H1 (cell line): Measurements from ENCODE around the gene CCNE1. TPM values are rescaled to one million over a fixed set of nuclear protein-coding genes. Genes with fewer than 3 reads are reported as not detected.
A peak's percentile ranks its signal among the peaks of the same experiment; 100 is the strongest.

ENCODE experiments used
- CEBPB ChIP-seq: IDR thresholded peaks from 2 replicates; pipeline ENCODE4 v1.6.1; 2012; ENCODE audit warnings: low read depth, low read length
- CREB1 ChIP-seq: IDR thresholded peaks from 2 replicates; pipeline ENCODE4 v1.6.1; 2012; ENCODE audit warnings: inconsistent platforms
- GTF2F1 ChIP-seq: IDR thresholded peaks from 2 replicates; pipeline ENCODE4 v1.6.1; 2012; ENCODE audit warnings: low read depth, low read length, improper control_type of control experiment, borderline replicate concordance
- HDAC6 ChIP-seq: IDR thresholded peaks from one replicate; pipeline ENCODE4 v1.7.1; 2012; ENCODE audit warnings: low read depth, mild to moderate bottlenecking, inconsistent platforms, low read length, moderate library complexity
- KDM5A ChIP-seq: fragments of 200-600 bp; IDR thresholded peaks from 2 replicates; pipeline ENCODE4 v1.7.1; 2012; ENCODE audit warnings: mild to moderate bottlenecking, low read length, inconsistent platforms, mixed read lengths
- RAD21 ChIP-seq, 2 experiments: IDR thresholded peaks in 1 of 2; conservative IDR thresholded peaks in 1 of 2; 2 replicates each; pipeline ENCODE4 v1.6.1; 2011; ENCODE audit warnings: low read depth in 2 of 2, low read length in 2 of 2, improper control_type of control experiment in 1 of 2, inconsistent platforms in 1 of 2, mild to moderate bottlenecking in 1 of 2, moderate library complexity in 1 of 2
- RBBP5 ChIP-seq: IDR thresholded peaks from 2 replicates; pipeline ENCODE4 v1.7.1; 2012; ENCODE audit warnings: low read depth, mild to moderate bottlenecking, inconsistent platforms, low read length, moderate library complexity, borderline replicate concordance
- RFX5 ChIP-seq: IDR thresholded peaks from 2 replicates; pipeline ENCODE4 v1.6.1; 2011; ENCODE audit warnings: low read depth, low read length, improper control_type of control experiment, borderline replicate concordance
- TBP ChIP-seq: IDR thresholded peaks from 2 replicates; pipeline ENCODE4 v1.6.1; 2011; ENCODE audit warnings: low read depth, low read length, improper control_type of control experiment
- YY1 ChIP-seq: IDR thresholded peaks from 2 replicates; pipeline ENCODE4 v1.6.1; 2011; ENCODE audit warnings: low read depth, mild to moderate bottlenecking, low read length
- polyA plus RNA-seq, 7 experiments: library from polyadenylated mRNA; depleted of rRNA in 3 of 7; stranded (reverse) in 5 of 7; unstranded in 2 of 7; fragments of >200 nt in 5 of 7; fragments of 200-250 nt in 2 of 7; gene quantifications; 1 replicate in 5 of 7; 2 replicates in 1 of 7; 4 replicates in 1 of 7; pipeline versions ENCODE4 v1.2.1 to v1.2.3, GENCODE V29; 2011 to 2013; ENCODE audit warnings: missing spikeins in 2 of 7, mixed read lengths in 2 of 7
- total RNA-seq: library from RNA; stranded (reverse); fragmentation: NEBNext Ultra II Directional; extraction: Animal tissue kit (Norgen Biotek cat#: 25700); gene quantifications from 2 replicates; pipeline ENCODE4 v1.2.1, GENCODE V29; 2021
- TF ChIP-seq, protein P1 (sequence below): fragments of 300-600 bp; sonication (generic); IDR thresholded peaks from 2 replicates; pipeline ENCODE4 v1.7.1; 2012; ENCODE audit warnings: low read length, moderate library complexity, mild to moderate bottlenecking, inconsistent platforms; ENCODE audit not compliant: insufficient replicate concordance

CCNE1 gene
- total and polyA plus RNA-seq, 2 of the 8 experiments (the other 6 are each of a cell fraction or from before 2014, with no cell fraction given): 43.2 to 44.6 TPM

- no peak for TF ChIP-seq KDM5A
- TF ChIP-seq CREB1: peak; percentile 57
- TF ChIP-seq RBBP5: no peak
- TF ChIP-seq, protein P1, sequence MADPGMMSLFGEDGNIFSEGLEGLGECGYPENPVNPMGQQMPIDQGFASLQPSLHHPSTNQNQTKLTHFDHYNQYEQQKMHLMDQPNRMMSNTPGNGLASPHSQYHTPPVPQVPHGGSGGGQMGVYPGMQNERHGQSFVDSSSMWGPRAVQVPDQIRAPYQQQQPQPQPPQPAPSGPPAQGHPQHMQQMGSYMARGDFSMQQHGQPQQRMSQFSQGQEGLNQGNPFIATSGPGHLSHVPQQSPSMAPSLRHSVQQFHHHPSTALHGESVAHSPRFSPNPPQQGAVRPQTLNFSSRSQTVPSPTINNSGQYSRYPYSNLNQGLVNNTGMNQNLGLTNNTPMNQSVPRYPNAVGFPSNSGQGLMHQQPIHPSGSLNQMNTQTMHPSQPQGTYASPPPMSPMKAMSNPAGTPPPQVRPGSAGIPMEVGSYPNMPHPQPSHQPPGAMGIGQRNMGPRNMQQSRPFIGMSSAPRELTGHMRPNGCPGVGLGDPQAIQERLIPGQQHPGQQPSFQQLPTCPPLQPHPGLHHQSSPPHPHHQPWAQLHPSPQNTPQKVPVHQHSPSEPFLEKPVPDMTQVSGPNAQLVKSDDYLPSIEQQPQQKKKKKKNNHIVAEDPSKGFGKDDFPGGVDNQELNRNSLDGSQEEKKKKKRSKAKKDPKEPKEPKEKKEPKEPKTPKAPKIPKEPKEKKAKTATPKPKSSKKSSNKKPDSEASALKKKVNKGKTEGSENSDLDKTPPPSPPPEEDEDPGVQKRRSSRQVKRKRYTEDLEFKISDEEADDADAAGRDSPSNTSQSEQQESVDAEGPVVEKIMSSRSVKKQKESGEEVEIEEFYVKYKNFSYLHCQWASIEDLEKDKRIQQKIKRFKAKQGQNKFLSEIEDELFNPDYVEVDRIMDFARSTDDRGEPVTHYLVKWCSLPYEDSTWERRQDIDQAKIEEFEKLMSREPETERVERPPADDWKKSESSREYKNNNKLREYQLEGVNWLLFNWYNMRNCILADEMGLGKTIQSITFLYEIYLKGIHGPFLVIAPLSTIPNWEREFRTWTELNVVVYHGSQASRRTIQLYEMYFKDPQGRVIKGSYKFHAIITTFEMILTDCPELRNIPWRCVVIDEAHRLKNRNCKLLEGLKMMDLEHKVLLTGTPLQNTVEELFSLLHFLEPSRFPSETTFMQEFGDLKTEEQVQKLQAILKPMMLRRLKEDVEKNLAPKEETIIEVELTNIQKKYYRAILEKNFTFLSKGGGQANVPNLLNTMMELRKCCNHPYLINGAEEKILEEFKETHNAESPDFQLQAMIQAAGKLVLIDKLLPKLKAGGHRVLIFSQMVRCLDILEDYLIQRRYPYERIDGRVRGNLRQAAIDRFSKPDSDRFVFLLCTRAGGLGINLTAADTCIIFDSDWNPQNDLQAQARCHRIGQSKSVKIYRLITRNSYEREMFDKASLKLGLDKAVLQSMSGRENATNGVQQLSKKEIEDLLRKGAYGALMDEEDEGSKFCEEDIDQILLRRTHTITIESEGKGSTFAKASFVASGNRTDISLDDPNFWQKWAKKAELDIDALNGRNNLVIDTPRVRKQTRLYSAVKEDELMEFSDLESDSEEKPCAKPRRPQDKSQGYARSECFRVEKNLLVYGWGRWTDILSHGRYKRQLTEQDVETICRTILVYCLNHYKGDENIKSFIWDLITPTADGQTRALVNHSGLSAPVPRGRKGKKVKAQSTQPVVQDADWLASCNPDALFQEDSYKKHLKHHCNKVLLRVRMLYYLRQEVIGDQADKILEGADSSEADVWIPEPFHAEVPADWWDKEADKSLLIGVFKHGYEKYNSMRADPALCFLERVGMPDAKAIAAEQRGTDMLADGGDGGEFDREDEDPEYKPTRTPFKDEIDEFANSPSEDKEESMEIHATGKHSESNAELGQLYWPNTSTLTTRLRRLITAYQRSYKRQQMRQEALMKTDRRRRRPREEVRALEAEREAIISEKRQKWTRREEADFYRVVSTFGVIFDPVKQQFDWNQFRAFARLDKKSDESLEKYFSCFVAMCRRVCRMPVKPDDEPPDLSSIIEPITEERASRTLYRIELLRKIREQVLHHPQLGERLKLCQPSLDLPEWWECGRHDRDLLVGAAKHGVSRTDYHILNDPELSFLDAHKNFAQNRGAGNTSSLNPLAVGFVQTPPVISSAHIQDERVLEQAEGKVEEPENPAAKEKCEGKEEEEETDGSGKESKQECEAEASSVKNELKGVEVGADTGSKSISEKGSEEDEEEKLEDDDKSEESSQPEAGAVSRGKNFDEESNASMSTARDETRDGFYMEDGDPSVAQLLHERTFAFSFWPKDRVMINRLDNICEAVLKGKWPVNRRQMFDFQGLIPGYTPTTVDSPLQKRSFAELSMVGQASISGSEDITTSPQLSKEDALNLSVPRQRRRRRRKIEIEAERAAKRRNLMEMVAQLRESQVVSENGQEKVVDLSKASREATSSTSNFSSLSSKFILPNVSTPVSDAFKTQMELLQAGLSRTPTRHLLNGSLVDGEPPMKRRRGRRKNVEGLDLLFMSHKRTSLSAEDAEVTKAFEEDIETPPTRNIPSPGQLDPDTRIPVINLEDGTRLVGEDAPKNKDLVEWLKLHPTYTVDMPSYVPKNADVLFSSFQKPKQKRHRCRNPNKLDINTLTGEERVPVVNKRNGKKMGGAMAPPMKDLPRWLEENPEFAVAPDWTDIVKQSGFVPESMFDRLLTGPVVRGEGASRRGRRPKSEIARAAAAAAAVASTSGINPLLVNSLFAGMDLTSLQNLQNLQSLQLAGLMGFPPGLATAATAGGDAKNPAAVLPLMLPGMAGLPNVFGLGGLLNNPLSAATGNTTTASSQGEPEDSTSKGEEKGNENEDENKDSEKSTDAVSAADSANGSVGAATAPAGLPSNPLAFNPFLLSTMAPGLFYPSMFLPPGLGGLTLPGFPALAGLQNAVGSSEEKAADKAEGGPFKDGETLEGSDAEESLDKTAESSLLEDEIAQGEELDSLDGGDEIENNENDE: no peak
- no peak for TF ChIP-seq RFX5
- TF ChIP-seq YY1: no peak
- TF ChIP-seq TBP: peak; percentile 51; the same call in 1 of the 2 replicates
- TF ChIP-seq HDAC6: no peak
- TF ChIP-seq GTF2F1: no peak
- no peak for TF ChIP-seq CEBPB
- TF ChIP-seq RAD21 (IDR thresholded peaks at IDR 0.05 in 1 of 2, conservative IDR thresholded peaks at IDR 0.05 in 1 of 2; ENCODE audit: low read depth in 2 of 2, low read length in 2 of 2): no peak
Measured at GRCh38 chr19:29844891-29845573, 33.2 kb downstream of the CCNE1 start (continued).
